ENCODE results near the gene RAPGEF1. TPM values are rescaled to one million over a fixed set of nuclear protein-coding genes. Genes with fewer than 3 reads are reported as not detected.

RAPGEF1 gene
- total and polyA plus RNA-seq, 2 of the 13 experiments (the other 11 are each of a cell fraction or from before 2014, with no cell fraction given) = 21.2 to 38.9 TPM

- TF ChIP-seq SKIL (CRISPR knock-in tag; IDR thresholded peaks at IDR 0.05; ENCODE audit: borderline replicate concordance) = peak; percentile 92
- peak; percentile 79 for TF ChIP-seq SKI (IDR thresholded peaks at IDR 0.05; ENCODE audit: partially characterized antibody)
- TF ChIP-seq KMT2A (CRISPR knock-in tag; IDR thresholded peaks at IDR 0.05) = peak; percentile 71
- TF ChIP-seq MIER2 (CRISPR knock-in tag; IDR thresholded peaks at IDR 0.05) = peak; percentile 71; the same call in 1 of the 2 replicates
- TF ChIP-seq POGK (CRISPR knock-in tag; conservative IDR thresholded peaks at IDR 0.05) = peak; percentile 76
- TF ChIP-seq, protein P1, sequence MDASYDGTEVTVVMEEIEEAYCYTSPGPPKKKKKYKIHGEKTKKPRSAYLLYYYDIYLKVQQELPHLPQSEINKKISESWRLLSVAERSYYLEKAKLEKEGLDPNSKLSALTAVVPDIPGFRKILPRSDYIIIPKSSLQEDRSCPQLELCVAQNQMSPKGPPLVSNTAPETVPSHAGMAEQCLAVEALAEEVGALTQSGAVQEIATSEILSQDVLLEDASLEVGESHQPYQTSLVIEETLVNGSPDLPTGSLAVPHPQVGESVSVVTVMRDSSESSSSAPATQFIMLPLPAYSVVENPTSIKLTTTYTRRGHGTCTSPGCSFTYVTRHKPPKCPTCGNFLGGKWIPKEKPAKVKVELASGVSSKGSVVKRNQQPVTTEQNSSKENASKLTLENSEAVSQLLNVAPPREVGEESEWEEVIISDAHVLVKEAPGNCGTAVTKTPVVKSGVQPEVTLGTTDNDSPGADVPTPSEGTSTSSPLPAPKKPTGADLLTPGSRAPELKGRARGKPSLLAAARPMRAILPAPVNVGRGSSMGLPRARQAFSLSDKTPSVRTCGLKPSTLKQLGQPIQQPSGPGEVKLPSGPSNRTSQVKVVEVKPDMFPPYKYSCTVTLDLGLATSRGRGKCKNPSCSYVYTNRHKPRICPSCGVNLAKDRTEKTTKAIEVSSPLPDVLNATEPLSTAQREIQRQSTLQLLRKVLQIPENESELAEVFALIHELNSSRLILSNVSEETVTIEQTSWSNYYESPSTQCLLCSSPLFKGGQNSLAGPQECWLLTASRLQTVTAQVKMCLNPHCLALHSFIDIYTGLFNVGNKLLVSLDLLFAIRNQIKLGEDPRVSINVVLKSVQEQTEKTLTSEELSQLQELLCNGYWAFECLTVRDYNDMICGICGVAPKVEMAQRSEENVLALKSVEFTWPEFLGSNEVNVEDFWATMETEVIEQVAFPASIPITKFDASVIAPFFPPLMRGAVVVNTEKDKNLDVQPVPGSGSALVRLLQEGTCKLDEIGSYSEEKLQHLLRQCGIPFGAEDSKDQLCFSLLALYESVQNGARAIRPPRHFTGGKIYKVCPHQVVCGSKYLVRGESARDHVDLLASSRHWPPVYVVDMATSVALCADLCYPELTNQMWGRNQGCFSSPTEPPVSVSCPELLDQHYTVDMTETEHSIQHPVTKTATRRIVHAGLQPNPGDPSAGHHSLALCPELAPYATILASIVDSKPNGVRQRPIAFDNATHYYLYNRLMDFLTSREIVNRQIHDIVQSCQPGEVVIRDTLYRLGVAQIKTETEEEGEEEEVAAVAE (CRISPR knock-in tag; IDR thresholded peaks at IDR 0.05; ENCODE audit: borderline replicate concordance) = no peak
- TF ChIP-seq HNRNPK (IDR thresholded peaks at IDR 0.05; ENCODE audit: low read depth, low read length, poor library complexity, severe bottlenecking) = peak; percentile 80
- peak; percentile 59 for TF ChIP-seq ZNF574 (CRISPR knock-in tag; IDR thresholded peaks at IDR 0.05)
- TF ChIP-seq, protein P2, sequence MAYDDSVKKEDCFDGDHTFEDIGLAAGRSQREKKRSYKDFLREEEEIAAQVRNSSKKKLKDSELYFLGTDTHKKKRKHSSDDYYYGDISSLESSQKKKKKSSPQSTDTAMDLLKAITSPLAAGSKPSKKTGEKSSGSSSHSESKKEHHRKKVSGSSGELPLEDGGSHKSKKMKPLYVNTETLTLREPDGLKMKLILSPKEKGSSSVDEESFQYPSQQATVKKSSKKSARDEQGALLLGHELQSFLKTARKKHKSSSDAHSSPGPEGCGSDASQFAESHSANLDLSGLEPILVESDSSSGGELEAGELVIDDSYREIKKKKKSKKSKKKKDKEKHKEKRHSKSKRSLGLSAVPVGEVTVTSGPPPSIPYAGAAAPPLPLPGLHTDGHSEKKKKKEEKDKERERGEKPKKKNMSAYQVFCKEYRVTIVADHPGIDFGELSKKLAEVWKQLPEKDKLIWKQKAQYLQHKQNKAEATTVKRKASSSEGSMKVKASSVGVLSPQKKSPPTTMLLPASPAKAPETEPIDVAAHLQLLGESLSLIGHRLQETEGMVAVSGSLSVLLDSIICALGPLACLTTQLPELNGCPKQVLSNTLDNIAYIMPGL (CRISPR knock-in tag; IDR thresholded peaks at IDR 0.05; ENCODE audit: borderline replicate concordance in 1 of 2, low read depth in 1 of 2) = peak; percentile 17 to 68; a peak in 2 of 4 replicates
- TF ChIP-seq ZC3H4 (CRISPR knock-in tag; IDR thresholded peaks at IDR 0.05; ENCODE audit: borderline replicate concordance) = no peak
- peak; percentile 54 for TF ChIP-seq CTCF (CRISPR knock-in tag; IDR thresholded peaks at IDR 0.05)
Measured at GRCh38 chr9:131545003-131545785, 194.7 kb downstream of the RAPGEF1 start, which contains the start of gene PRRT1B (continued).
